Fibroblast of lung (primary cell): ENCODE measurements around the gene IL22RA2. TPM values are rescaled to one million over a fixed set of nuclear protein-coding genes. Genes with fewer than 3 reads are reported as not detected.

Source experiments
- DNase-seq, 2 donors: peaks; one replicate each; pipeline versions ENCODE4 v3.0.0 to v3.0.0-alpha.2; 2010; ENCODE audit warnings: low read depth in 2 of 2
- H2AFZ ChIP-seq: 2 replicates; pipeline ENCODE4 v1.5.1; 2012; ENCODE audit warnings: low read length, control low read depth, inconsistent platforms
- H3K27ac ChIP-seq: 2 replicates; pipeline ENCODE4 v1.5.1; 2011; ENCODE audit warnings: low read length, control low read depth; ENCODE audit not compliant: insufficient read depth
- H3K27me3 ChIP-seq: 2 replicates; pipeline ENCODE4 v1.5.1; 2011; ENCODE audit warnings: mild to moderate bottlenecking, low read length; ENCODE audit not compliant: control insufficient read depth, insufficient read depth
- H3K36me3 ChIP-seq: 2 replicates; pipeline ENCODE4 v1.5.1; 2011; ENCODE audit warnings: low read length; ENCODE audit not compliant: control insufficient read depth, insufficient read depth
- H3K4me1 ChIP-seq: 2 replicates; pipeline ENCODE4 v1.5.1; 2011; ENCODE audit warnings: low read length; ENCODE audit not compliant: control insufficient read depth, insufficient read depth; ENCODE audit errors: extremely low read depth
- H3K4me2 ChIP-seq: 2 replicates; pipeline ENCODE4 v1.5.1; 2011; ENCODE audit warnings: low read length, control low read depth; ENCODE audit not compliant: insufficient read depth; ENCODE audit errors: extremely low read depth
- H3K4me3 ChIP-seq, 4 experiments: fragments of 200-600 bp in 1 of 4; sonication (generic) in 1 of 4; replicated peaks in 1 of 4; 2 replicates each; pipeline ENCODE4 v1.5.1; 2011 to 2016; ENCODE audit warnings: low read length in 4 of 4, low read depth in 3 of 4, mild to moderate bottlenecking in 3 of 4, control low read depth in 2 of 4, inconsistent platforms in 1 of 4, mixed read lengths in 1 of 4; ENCODE audit not compliant: insufficient read depth in 1 of 4; ENCODE audit errors: control extremely low read depth in 1 of 4
- H3K79me2 ChIP-seq: 2 replicates; pipeline ENCODE4 v1.5.1; 2012; ENCODE audit warnings: mild to moderate bottlenecking, low read length, inconsistent platforms; ENCODE audit not compliant: control insufficient read depth, insufficient read depth
- H3K9ac ChIP-seq: 2 replicates; pipeline ENCODE4 v1.5.1; 2011; ENCODE audit warnings: mild to moderate bottlenecking, low read length, control low read depth; ENCODE audit not compliant: insufficient read depth
- H3K9me3 ChIP-seq: 2 replicates; pipeline ENCODE4 v1.5.1; 2012; ENCODE audit warnings: low read depth, low read length; ENCODE audit not compliant: control insufficient read depth, insufficient read depth
- H4K20me1 ChIP-seq: 2 replicates; pipeline ENCODE4 v1.5.1; 2011; ENCODE audit warnings: low read length; ENCODE audit not compliant: control insufficient read depth, insufficient read depth; ENCODE audit errors: extremely low read depth
- EZH2 ChIP-seq: IDR thresholded peaks from 2 replicates; pipeline ENCODE4 v1.5.1; 2012; ENCODE audit warnings: low read length, control low read depth, mild to moderate bottlenecking; ENCODE audit errors: missing control alignments
- polyA plus RNA-seq, 2 donors: library from polyadenylated mRNA; depleted of rRNA in 1 of 2; stranded (reverse) in 1 of 2; unstranded in 1 of 2; fragments of >200 nt; gene quantifications; 2 replicates each; pipeline ENCODE4 v1.2.1, GENCODE V29; 2011 to 2012; ENCODE audit warnings: missing spikeins in 1 of 2
- total RNA-seq: library from RNA; depleted of rRNA; stranded (reverse); fragments of >200 nt; gene quantifications from 2 replicates; pipeline ENCODE4 v1.2.1, GENCODE V29; 2014
- TF ChIP-seq, protein P1 (sequence below), 2 donors: IDR thresholded peaks in 1 of 2; conservative IDR thresholded peaks in 1 of 2; 1 replicate in 1 of 2; 2 replicates in 1 of 2; pipeline ENCODE4 v1.5.1; 2011 to 2012; ENCODE audit warnings: low read length in 2 of 2, control low read depth in 1 of 2, inconsistent platforms in 1 of 2, low read depth in 1 of 2, mild to moderate bottlenecking in 1 of 2

IL22RA2 gene
- total and polyA plus RNA-seq, 2 donors (not counting 1 experiment from before 2014, with no cell fraction given): not detected

GRCh38 chr6:137162692-137163306, 10.6 kb downstream of the IL22RA2 start:
- Histone ChIP-seq H3K27me3 (no peaks in the 10 kb centered on the region), H3K9me3 (no peaks in the 10 kb centered on the region), H3K4me1 (no peaks in the 10 kb centered on the region), H3K9ac (no peak overlapping the region), H3K36me3 (no peaks in the 10 kb centered on the region), H3K4me2 (no peak overlapping the region), H3K79me2 (no peaks in the 10 kb centered on the region), H3K4me3 (no peak overlapping the region), H2AFZ (no peak overlapping the region), H4K20me1 (no peaks in the 10 kb centered on the region), H3K27ac (no peak overlapping the region)
- DNase-seq: no peak
- TF ChIP-seq, protein P1, sequence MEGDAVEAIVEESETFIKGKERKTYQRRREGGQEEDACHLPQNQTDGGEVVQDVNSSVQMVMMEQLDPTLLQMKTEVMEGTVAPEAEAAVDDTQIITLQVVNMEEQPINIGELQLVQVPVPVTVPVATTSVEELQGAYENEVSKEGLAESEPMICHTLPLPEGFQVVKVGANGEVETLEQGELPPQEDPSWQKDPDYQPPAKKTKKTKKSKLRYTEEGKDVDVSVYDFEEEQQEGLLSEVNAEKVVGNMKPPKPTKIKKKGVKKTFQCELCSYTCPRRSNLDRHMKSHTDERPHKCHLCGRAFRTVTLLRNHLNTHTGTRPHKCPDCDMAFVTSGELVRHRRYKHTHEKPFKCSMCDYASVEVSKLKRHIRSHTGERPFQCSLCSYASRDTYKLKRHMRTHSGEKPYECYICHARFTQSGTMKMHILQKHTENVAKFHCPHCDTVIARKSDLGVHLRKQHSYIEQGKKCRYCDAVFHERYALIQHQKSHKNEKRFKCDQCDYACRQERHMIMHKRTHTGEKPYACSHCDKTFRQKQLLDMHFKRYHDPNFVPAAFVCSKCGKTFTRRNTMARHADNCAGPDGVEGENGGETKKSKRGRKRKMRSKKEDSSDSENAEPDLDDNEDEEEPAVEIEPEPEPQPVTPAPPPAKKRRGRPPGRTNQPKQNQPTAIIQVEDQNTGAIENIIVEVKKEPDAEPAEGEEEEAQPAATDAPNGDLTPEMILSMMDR (conservative IDR thresholded peaks at IDR 0.05 in 1 of 2, IDR thresholded peaks at IDR 0.05 in 1 of 2; ENCODE audit: low read depth in 1 of 2, low read length in 2 of 2): no peak
- TF ChIP-seq EZH2: no peak

DNA sequence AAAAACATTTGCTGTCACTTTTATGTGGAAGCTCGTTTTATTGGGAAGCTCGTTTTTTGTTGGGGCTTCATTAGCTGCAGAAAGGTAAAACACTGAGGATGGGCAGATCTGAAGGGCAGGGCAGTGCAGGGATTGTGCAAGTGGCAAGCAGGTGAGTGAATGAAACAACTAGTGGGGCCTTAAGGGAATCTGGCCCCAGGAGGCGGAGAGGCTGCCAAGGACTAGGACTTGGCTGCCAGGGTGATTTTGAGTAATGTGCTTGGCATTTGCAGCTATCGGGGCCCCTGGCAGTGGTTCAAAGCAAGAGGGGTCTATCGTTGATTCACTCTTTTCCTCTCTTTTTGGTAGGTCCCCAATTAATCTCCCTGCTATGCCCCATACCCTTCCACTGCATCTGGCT, 11.5 kb downstream of the IL22RA2 start:
- H3K27me3 ChIP-seq: no peaks in the 10 kb centered on the region
- H3K36me3 ChIP-seq: no peaks in the 10 kb centered on the region
- peak in 1 of 2 donors; percentile 3 for DNase-seq
- H3K4me2 ChIP-seq: no peak overlapping the region
- H3K9ac ChIP-seq: no peak overlapping the region
- no peaks in the 10 kb centered on the region for H3K79me2 ChIP-seq
- H2AFZ ChIP-seq: no peak overlapping the region
- no peaks in the 10 kb centered on the region for H4K20me1 ChIP-seq
- H3K4me1 ChIP-seq: no peaks in the 10 kb centered on the region
- H3K27ac ChIP-seq: no peak overlapping the region
- no peaks in the 10 kb centered on the region for H3K9me3 ChIP-seq
- TF ChIP-seq, protein P1 (conservative IDR thresholded peaks at IDR 0.05 in 1 of 2, IDR thresholded peaks at IDR 0.05 in 1 of 2; ENCODE audit: low read depth in 1 of 2, low read length in 2 of 2): no peak
- TF ChIP-seq EZH2: no peak
- no peak overlapping the region for H3K4me3 ChIP-seq

DNA sequence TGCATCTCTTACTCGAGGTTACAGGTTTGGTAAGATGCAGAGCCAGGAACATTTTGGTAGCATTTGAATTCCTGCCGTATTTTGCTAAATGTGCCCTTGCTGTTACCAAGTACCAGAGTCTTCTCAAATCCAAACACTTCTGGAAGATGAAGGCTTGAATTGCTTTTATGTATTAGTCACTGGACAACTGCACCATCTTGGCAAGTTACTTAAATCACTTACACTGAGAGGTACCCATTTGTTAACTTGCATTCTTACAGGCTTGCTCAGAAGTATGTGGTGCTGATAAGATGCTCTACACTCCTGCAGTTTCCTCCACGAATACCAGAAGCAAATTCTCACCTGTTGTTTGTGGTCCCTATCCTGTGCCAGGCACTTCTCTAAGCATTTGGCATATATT, 12.7 kb downstream of the IL22RA2 start:
- DNase-seq: peak in 1 of 2 donors; percentile 83

More for the DNA sequence above, 12.7 kb downstream of the IL22RA2 start:
- TF ChIP-seq EZH2: no peak
- TF ChIP-seq, protein P1 (conservative IDR thresholded peaks at IDR 0.05 in 1 of 2, IDR thresholded peaks at IDR 0.05 in 1 of 2; ENCODE audit: low read depth in 1 of 2, low read length in 2 of 2): no peak
- no peak overlapping the region for H3K4me2 ChIP-seq
- H3K9ac ChIP-seq: no peak overlapping the region
- H3K27ac ChIP-seq: no peak overlapping the region
- no peaks in the 10 kb centered on the region for H3K4me1 ChIP-seq
- no peaks in the 10 kb centered on the region for H3K27me3 ChIP-seq
- H3K4me3 ChIP-seq: no peak overlapping the region
- H3K9me3 ChIP-seq: no peaks in the 10 kb centered on the region
- H2AFZ ChIP-seq: no peak overlapping the region
- no peaks in the 10 kb centered on the region for H3K79me2 ChIP-seq
- no peaks in the 10 kb centered on the region for H3K36me3 ChIP-seq
- H4K20me1 ChIP-seq: no peaks in the 10 kb centered on the region
